NCI-H510A (cell line): ENCODE data around the gene TNRC6B.
"Not testable (repeated sequence)": the region's sequence is repeated elsewhere in the genome, so short reads cannot be mapped to it uniquely, and the experiment has no call there.

Source experiments
- DNase-seq: peaks from one replicate; lab custom pipeline; 2025; lab: John Stamatoyannopoulos, UW

TNRC6B gene

GRCh38 chr22:40289991-40290459, 112.3 kb downstream of the TNRC6B start:
- DNase-seq = no peak

DNA sequence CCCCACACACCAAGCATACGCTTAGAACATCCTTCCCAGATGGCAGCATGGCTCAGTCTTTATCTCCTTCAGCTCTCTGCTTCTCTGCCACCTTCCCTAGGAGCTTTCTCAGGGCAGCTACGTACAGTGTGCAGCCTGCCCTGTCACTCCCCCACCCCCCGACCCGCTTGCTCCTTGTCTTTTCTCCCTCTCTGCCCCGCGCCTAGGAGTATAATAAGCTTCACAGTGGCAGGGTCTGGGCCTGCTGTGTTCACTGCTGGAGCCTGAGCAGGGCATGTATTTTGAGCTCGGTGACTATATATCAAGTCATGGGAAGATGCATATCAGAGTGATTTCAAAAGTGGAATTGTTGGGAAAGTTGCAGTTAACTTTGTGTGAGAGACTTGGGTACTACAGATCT, 112.8 kb downstream of the TNRC6B start:
- no peak for DNase-seq

DNA sequence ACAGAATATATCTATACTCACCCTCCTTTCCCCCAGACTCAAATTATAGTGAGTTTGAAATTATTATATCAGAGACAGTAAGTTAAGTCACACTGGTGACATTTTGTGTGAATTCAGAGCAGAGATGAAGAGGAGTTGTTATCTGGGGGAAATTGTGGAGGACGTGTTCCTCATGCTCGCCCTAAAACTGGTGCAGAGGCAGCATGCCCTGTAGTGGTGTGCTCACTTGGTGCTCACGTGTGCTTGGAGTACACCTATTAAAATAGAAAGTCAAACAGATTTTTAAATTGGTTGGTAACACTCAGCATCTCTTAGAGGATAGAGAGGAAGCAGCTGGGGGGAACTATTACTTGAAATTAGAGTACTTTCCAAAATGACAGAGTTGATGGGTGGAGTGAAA, 117.0 kb downstream of the TNRC6B start:
- DNase-seq = no peak

- no peak for DNase-seq
Measured at GRCh38 chr22:40300316-40300715, 122.6 kb downstream of the TNRC6B start.

DNA sequence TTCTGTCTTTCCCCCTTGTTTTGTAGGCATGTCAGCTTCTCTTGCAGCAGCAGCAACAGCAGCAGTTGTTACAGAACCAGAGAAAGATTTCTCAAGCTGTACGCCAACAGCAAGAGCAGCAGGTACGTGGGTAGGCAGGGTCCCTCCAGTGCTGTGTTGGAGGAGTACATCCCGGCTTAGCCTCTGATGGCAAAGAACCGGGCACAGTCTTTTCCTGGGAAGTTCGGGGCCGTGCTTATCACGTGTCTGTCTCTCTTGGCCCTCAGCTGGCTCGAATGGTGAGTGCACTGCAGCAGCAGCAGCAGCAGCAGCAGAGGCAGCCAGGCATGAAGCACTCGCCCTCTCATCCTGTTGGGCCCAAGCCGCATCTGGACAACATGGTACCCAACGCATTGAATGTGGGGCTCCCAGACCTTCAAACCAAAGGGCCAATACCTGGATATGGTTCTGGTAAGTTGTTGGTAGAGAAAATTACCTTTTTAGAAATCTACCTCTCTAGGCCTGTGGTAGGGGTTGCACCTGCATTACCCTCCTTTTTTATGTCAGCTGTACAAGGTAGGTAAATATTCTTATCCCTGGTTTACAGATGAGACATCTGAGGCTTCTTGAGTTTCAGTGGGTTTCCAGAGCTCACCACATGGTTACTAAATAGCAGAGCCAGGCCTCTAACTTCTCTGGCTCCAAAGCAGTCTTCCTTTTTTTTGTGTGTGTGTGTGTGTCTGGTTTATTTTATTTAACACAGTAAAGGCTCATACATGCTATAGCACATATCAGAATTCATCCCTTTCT, 123.4 kb downstream of the TNRC6B start:
- no peak for DNase-seq

DNA sequence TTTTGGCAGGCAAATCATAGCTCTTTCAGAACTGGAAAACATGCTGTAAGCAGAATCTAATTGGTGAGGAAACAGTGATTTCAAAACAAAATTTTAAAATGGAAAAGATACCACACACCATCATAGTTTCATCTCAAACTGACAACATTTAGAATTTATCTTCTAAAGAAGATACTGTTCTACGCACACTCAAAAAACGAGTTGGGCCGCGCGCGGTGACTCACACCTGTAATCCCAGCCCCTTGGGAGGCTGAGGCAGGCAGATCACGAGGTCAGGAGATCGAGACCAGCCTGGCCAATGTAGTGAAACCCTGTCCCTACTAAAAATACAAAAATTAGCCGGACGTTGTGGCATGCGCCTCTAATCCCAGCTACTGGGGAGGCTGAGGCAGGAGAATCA, 124.4 kb downstream of the TNRC6B start:
- DNase-seq = no peak

DNA sequence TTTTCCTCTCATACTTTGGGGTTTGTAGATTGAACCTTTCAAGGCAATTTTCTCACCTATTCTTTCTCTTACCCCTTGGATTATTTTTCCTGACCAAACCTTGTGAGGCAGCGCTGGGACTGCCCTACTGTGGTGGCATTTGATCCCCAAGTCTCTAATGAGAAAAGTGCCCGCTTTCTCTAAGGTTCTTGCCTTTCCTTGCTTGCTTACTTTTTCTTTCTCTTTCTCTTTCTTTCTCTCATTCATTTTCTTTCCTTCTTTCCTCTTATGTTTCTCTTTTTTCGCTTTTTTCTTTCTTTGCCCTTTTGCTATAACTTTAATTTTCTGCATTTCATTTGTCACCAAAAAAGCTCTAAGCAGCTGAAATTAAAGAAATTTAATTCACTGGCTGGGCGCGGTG, 127.9 kb downstream of the TNRC6B start:
- DNase-seq = no peak

- no peak for DNase-seq
Measured at GRCh38 chr22:40308999-40309573, 131.4 kb downstream of the TNRC6B start.

- DNase-seq = no peak
Measured at GRCh38 chr22:40309631-40310030, 131.9 kb downstream of the TNRC6B start.

DNA sequence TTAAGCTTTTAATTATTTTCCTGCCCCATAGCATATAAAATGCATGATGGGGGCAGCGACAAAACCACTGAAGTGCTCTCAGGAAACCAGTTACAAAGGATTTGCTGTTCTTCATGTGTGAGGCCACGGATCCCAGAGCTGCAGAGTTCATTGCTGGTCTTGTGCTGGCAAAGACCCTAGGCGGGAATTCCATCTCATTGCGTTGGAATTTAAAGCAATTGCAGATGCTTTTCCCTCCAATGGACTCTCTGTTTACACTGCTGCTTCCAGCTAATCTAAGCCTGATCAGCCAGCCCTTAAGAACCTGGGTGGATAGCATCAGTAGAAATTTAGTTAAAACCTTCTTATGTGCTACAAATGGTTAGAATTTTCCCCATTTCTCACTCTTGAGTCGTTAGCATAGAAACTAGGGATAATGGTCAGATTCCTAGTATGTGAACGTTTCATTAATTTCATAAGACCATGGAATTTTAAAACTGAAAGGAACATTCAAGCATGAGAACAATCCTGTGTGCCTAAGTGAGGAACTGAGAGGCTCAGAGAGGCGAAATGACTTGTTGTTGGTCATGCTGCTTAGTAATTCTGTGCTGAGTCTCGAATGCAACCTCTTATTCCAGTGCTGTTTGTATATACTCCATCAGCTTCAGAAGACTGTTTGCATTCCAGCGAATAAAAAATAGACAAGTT, 132.5 kb downstream of the TNRC6B start:
- no peak for DNase-seq

- DNase-seq = no peak
Measured at GRCh38 chr22:40310768-40311120, 133.0 kb downstream of the TNRC6B start.

DNA sequence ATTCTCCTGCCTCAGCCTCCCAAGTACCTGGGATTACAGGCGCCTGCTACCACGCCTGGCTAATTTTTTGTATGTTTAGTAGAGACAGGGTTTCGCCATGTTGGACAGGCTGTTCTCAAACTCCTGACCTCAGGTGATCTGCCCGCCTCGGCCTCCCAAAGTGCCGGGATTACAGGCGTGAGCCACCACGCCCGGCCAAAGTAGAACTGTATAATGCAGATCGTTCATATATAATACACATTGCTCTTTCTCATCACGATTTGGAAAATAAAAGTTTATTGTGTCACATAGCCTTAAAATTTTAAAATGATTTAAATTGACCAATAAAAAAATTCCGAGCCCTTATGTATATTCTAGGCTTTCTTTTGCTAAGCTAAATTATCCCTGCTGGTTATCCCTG, 133.9 kb downstream of the TNRC6B start:
- not testable (repeated sequence) for DNase-seq

GRCh38 chr22:40312050-40312449, 134.3 kb downstream of the TNRC6B start:
- no peak for DNase-seq

GRCh38 chr22:40313007-40313406, 135.3 kb downstream of the TNRC6B start:
- DNase-seq = no peak

DNA sequence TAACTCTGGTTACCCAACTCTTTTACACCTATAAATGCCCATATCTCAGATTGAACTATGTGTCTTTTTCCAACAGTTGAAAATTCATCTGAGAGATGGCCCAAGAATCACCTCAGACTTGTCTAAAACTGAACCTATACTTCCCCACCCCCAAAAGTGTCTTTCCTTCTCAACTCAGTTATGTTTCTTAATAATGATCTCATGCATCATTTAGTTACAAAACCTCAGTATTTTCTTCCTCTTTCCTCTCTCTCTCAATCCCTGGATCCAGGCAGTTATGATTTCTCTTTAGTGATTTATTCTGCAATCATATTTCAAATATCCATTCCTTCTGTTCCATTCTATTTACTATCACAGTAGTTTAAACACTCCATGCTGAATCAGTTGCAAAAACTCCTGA, 136.3 kb downstream of the TNRC6B start:
- DNase-seq = no peak

DNA sequence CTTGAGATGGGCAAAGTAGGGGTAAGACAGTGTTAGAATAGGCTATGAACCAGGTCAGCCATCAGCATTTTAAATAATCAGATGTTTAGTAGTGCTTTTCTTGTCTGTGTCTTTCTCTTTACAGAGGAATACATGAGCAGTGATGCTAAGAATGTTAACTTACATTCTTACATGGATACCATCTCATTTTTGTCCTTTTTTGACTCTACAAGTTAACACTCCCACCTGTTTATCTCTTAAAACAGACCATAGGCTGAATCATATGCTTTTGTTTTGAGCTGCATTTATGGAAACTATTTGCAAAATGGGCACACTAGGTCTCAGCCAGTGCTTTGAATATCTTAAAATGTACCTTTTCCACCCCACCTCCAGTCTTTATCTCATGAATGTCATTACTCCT, 143.0 kb downstream of the TNRC6B start:
- DNase-seq = no peak

DNA sequence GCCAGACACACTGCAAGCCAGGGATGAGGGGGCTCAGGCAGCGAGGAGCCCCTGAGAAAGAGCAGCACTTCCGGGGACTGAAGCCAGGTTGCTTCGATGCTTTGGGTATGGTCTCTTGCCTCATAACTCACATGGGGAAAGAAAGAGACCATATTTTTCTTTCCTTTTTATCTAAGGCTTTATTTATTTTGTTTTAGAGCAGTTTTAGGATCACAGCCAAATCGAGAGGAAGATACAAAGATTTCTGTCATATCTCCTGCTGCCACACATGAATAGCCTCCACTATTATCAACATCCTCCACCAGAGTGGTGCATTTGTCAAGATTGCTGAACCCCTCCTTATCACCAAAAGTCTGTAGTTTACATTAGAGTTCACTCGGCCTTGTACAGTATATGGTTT, 144.3 kb downstream of the TNRC6B start:
- DNase-seq = no peak

GRCh38 chr22:40322818-40323447, 145.2 kb downstream of the TNRC6B start:
- DNase-seq = no peak

GRCh38 chr22:40323681-40324171, 146.0 kb downstream of the TNRC6B start:
- DNase-seq = no peak

- no peak for DNase-seq
Measured at GRCh38 chr22:40324468-40325305, 147.0 kb downstream of the TNRC6B start.

GRCh38 chr22:40325315-40325714, 147.6 kb downstream of the TNRC6B start:
- DNase-seq = no peak
